ENCODE data around the gene DDX27.
"Not testable (repeated sequence)": the region's sequence is repeated elsewhere in the genome, so short reads cannot be mapped to it uniquely, and the experiment has no call there.

The DDX27 gene, protein sequence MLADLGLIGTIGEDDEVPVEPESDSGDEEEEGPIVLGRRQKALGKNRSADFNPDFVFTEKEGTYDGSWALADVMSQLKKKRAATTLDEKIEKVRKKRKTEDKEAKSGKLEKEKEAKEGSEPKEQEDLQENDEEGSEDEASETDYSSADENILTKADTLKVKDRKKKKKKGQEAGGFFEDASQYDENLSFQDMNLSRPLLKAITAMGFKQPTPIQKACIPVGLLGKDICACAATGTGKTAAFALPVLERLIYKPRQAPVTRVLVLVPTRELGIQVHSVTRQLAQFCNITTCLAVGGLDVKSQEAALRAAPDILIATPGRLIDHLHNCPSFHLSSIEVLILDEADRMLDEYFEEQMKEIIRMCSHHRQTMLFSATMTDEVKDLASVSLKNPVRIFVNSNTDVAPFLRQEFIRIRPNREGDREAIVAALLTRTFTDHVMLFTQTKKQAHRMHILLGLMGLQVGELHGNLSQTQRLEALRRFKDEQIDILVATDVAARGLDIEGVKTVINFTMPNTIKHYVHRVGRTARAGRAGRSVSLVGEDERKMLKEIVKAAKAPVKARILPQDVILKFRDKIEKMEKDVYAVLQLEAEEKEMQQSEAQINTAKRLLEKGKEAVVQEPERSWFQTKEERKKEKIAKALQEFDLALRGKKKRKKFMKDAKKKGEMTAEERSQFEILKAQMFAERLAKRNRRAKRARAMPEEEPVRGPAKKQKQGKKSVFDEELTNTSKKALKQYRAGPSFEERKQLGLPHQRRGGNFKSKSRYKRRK

DNA sequence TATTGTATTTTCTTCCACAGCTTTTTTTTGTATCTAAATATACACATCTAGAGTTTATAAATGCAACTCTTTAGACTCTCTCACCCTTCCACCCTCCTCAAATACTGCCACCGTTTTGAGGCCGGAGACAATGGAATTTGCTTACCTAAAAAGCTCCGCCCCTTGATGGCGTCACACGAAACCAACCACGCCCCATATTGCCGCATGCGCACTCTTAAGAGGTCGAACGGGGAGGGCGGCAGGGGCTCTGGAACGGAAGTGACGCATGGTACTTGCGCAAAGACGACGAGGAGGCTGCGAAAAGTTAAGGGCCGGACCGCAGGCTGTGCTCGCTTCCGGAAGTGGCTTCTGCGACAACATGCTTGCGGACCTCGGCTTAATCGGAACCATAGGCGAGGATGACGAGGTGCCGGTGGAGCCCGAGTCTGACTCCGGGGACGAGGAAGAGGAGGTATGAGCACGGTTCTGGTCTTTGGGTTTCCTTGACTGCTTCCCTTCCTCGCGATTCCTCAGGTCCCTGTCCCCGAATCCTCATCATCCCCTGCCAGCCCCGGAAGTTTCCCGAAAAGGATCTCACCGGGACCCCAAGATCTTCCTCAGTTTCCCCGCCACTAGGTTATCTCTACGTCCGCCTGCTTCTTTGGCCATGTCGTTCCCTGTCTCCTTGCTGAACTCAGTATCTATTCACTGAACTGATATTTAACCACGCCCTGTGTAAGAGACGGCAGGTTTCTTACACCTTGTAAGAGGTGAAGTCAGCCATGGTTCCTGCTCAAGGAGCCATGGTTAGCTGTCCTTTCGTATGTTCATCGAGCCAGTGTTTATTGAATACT is at the start of gene DDX27:
DDX27 (plus strand) TSS at position 326 of the 833 bp plus-strand sequence; CDS start at position 359, 33 bp downstream.
- Histone ChIP-seq H3K27me3 (ENCODE audit: control insufficient read depth, insufficient read depth, low read length) (no peaks in the 10 kb centered on the region), H3K4me1 (ENCODE audit: control insufficient read depth, insufficient read depth, low read length) (peaks cover 3% of the 10 kb centered on the region), H3K4me3 (ENCODE audit: low read depth, low read length) (peak within 1 kb of the TSS; percentile 97), H3K9ac (ENCODE audit: low read depth, low read length) (peak within 1 kb of the TSS; percentile 87), H3K9me3 (ENCODE audit: control insufficient read depth, insufficient read depth, low read length) (no peaks in the 10 kb centered on the region), H3K36me3 (ENCODE audit: control insufficient read depth, insufficient read depth, low read length) (peaks cover 20% of the 10 kb centered on the region)

DNA sequence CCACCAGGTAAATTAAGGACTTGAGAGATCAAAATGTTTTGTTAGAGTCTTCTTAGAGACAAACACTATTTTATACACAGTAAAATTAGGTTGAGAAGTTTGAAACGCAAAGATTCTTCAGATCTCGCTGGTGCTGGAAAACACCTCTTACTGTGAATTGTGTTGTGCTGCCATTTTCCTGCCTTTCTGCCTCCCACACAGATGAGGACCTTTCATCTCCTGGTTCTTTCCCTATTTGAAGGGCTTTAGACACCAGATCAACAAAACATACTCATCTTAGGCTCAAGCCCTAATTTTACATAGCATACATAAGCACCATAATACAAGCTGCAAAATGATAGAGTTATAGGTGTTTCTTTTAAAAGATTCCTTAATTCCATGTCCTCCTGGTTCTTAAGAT is 49.7 kb upstream of the DDX27 start:
- no peaks in the 10 kb centered on the region for H3K27me3 ChIP-seq (ENCODE audit: control insufficient read depth, insufficient read depth, low read length)
- no peak overlapping the region for H3K9ac ChIP-seq (ENCODE audit: low read depth, low read length)
- no peak overlapping the region for H3K4me3 ChIP-seq (ENCODE audit: low read depth, low read length)
- H3K36me3 ChIP-seq (ENCODE audit: control insufficient read depth, insufficient read depth, low read length) = no peaks in the 10 kb centered on the region
- peaks cover 3% of the 10 kb centered on the region for H3K4me1 ChIP-seq (ENCODE audit: control insufficient read depth, insufficient read depth, low read length)
- H3K9me3 ChIP-seq (ENCODE audit: control insufficient read depth, insufficient read depth, low read length) = no peaks in the 10 kb centered on the region

DNA sequence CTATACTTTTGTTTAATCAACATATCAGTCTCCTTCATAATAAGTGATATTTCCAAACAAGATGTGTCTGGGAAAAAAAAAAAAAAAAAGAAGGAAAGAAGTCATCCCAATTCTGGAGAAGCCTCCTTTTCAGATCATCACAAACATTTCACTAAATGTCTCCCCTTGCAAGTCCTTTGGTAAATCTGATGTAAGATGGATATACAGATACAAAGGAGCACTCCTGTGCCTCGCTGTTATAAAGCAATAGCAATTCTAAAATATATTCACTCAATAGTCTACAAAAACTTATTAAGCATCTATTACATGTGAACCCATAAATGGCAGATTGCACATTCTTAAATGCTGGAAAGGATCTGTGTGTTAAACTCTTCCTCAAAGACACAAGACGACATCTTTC is 48.5 kb upstream of the DDX27 start:
- no peaks in the 10 kb centered on the region for H3K27me3 ChIP-seq (ENCODE audit: control insufficient read depth, insufficient read depth, low read length)
- H3K4me3 ChIP-seq (ENCODE audit: low read depth, low read length) = no peak overlapping the region
- no peaks in the 10 kb centered on the region for H3K9me3 ChIP-seq (ENCODE audit: control insufficient read depth, insufficient read depth, low read length)
- H3K9ac ChIP-seq (ENCODE audit: low read depth, low read length) = no peak overlapping the region
- peaks cover 3% of the 10 kb centered on the region for H3K4me1 ChIP-seq (ENCODE audit: control insufficient read depth, insufficient read depth, low read length)
- H3K36me3 ChIP-seq (ENCODE audit: control insufficient read depth, insufficient read depth, low read length) = no peaks in the 10 kb centered on the region

DNA sequence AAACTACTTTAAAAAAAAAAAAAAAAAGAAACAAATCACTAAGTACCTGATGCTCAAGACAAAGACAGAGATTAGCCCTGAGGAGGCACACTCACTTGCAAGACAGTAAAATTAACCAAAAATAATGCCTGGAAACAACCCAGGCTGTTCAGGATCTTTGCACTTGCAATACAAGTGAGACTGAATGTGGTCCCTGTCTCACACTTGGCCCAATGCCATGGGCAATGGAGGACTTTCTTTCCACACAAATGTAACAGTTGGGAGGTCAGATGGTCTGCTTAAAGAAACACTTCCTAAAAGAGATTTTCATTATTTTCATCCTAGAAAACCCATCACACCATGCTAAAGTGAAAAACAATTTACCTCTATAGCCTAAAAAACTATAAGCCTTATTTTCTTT is 47.3 kb upstream of the DDX27 start:
- Histone ChIP-seq H3K36me3 (ENCODE audit: control insufficient read depth, insufficient read depth, low read length) (no peaks in the 10 kb centered on the region), H3K4me3 (ENCODE audit: low read depth, low read length) (no peak overlapping the region), H3K9me3 (ENCODE audit: control insufficient read depth, insufficient read depth, low read length) (no peaks in the 10 kb centered on the region), H3K27me3 (ENCODE audit: control insufficient read depth, insufficient read depth, low read length) (no peaks in the 10 kb centered on the region), H3K9ac (ENCODE audit: low read depth, low read length) (no peak overlapping the region), H3K4me1 (ENCODE audit: control insufficient read depth, insufficient read depth, low read length) (peaks cover 3% of the 10 kb centered on the region)

DNA sequence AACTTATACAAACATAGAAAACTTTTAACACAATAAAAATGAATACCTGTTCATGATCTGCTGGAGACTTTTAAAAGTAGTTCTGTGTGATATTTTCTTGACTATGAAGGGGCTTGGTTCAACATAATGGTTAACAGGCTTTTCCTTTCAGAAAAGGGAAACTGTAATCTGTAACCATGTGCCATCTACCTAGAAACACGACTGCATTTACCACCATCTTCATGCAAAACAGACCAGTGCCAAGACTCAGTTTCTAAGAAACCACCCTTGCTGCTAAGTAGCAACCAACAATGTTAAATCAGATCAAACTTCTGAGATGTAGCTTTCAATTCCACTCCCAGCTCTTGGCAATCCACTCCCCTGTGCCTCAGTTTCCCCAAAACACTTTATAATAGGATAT is 46.8 kb upstream of the DDX27 start:
- H3K9ac ChIP-seq (ENCODE audit: low read depth, low read length) = no peak overlapping the region
- no peaks in the 10 kb centered on the region for H3K36me3 ChIP-seq (ENCODE audit: control insufficient read depth, insufficient read depth, low read length)

DNA sequence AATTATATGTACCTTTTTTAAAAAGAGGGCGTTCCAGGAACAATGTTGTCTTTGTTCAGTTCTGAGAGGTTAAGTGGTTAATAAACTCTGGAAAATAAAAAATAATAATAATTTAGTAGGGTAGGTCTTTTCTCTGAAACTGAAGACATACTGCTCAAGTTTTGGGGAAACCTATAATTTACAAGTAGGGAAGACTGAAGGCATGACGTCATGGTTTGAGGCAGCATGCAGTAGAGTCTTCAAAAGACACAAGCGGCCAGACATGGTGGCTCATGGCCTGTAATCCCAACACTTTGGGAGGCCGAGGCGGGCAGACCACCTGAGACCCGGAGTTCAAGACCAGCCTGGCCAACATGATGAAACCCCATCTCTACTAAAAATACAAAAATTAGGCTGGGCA is 45.0 kb upstream of the DDX27 start:
- Histone ChIP-seq H3K27me3 (ENCODE audit: control insufficient read depth, insufficient read depth, low read length) (no peaks in the 10 kb centered on the region), H3K9ac (ENCODE audit: low read depth, low read length) (no peak overlapping the region), H3K4me3 (ENCODE audit: low read depth, low read length) (no peak overlapping the region), H3K9me3 (ENCODE audit: control insufficient read depth, insufficient read depth, low read length) (no peaks in the 10 kb centered on the region), H3K36me3 (ENCODE audit: control insufficient read depth, insufficient read depth, low read length) (peaks cover 6% of the 10 kb centered on the region), H3K4me1 (ENCODE audit: control insufficient read depth, insufficient read depth, low read length) (no peaks in the 10 kb centered on the region)

More for the DNA sequence above, 46.8 kb upstream of the DDX27 start:
- H3K4me3 ChIP-seq (ENCODE audit: low read depth, low read length) = no peak overlapping the region
- H3K9me3 ChIP-seq (ENCODE audit: control insufficient read depth, insufficient read depth, low read length) = no peaks in the 10 kb centered on the region
- no peaks in the 10 kb centered on the region for H3K27me3 ChIP-seq (ENCODE audit: control insufficient read depth, insufficient read depth, low read length)
- peaks cover 3% of the 10 kb centered on the region for H3K4me1 ChIP-seq (ENCODE audit: control insufficient read depth, insufficient read depth, low read length)

DNA sequence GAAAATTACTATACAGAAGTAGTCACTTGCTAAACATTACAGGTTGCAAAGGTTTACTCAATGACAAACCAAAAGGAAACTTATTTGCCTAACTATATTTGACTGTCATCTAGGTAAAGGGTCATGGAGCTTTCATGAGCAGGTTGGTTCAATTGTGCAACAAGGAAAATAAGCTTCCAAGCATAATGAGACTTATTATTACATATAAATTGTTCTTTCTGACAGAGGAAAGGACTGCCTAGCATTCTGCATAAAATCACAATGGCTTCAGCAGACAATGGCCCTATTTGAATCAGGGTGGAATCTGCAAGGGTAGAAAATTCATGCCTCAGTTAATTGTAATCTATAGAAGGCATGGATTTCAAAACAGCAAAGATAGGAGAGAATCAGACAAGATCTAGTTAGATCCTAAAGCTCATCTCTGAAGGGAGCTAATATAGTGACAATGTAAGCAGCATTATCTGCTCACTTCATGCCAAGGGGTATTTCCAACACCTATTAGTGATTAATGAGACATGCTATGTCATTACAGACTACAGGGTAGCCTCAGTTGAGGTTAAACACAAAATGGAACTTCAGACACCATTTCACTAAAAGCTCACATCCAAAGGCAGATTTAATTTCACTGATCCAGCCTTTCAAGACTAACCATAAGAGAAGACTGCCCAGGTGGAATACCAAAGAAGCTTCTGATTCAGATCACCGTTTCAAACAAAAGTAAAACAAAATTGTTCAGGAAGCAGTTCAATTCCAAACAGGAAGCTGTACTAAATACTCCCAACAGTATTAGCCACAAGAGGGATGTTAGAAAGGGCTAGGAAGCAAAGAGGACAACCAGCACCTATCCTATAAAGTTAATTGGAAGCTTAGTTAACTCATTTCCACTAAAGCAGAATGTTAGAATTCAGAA is 39.6 kb upstream of the DDX27 start:
- H3K27me3 ChIP-seq (ENCODE audit: control insufficient read depth, insufficient read depth, low read length) = no peaks in the 10 kb centered on the region
- H3K4me3 ChIP-seq (ENCODE audit: low read depth, low read length) = no peak overlapping the region
- H3K9me3 ChIP-seq (ENCODE audit: control insufficient read depth, insufficient read depth, low read length) = no peaks in the 10 kb centered on the region
- no peak overlapping the region for H3K9ac ChIP-seq (ENCODE audit: low read depth, low read length)
- peaks cover 6% of the 10 kb centered on the region for H3K36me3 ChIP-seq (ENCODE audit: control insufficient read depth, insufficient read depth, low read length)
- peaks cover 4% of the 10 kb centered on the region for H3K4me1 ChIP-seq (ENCODE audit: control insufficient read depth, insufficient read depth, low read length)

DNA sequence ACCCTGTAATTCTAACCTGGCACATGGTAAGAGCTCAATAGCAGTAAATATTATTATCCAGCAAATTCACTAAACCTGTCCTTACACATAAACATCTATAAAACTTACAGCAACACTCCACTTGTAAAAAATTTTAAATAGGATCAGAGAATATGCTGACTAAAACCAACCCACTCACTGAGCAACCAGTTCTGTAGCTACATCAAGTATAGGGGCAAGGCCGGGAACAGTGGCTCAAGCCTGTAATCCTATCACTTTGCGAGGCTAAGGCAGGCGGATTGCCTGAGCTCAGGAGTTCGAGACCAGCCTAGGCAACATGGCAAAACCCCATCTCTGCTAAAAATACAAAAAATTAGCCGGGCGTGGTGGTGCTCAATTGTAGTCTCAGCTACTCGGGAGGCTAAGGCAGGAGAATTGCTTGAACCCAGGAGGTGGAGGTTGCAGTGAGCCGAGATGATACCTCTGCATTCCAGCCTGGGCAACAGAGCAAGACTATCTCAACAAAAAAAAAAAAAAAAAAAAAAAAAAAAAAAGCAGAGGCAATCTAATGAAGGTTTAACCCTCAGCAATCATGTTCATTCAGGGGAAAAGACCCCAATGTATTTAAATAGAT is 37.8 kb upstream of the DDX27 start:
- no peaks in the 10 kb centered on the region for H3K27me3 ChIP-seq (ENCODE audit: control insufficient read depth, insufficient read depth, low read length)
- H3K4me1 ChIP-seq (ENCODE audit: control insufficient read depth, insufficient read depth, low read length) = peaks cover 4% of the 10 kb centered on the region
- H3K4me3 ChIP-seq (ENCODE audit: low read depth, low read length) = no peak overlapping the region
- peaks cover 6% of the 10 kb centered on the region for H3K36me3 ChIP-seq (ENCODE audit: control insufficient read depth, insufficient read depth, low read length)
- no peaks in the 10 kb centered on the region for H3K9me3 ChIP-seq (ENCODE audit: control insufficient read depth, insufficient read depth, low read length)
- no peak overlapping the region for H3K9ac ChIP-seq (ENCODE audit: low read depth, low read length)

DNA sequence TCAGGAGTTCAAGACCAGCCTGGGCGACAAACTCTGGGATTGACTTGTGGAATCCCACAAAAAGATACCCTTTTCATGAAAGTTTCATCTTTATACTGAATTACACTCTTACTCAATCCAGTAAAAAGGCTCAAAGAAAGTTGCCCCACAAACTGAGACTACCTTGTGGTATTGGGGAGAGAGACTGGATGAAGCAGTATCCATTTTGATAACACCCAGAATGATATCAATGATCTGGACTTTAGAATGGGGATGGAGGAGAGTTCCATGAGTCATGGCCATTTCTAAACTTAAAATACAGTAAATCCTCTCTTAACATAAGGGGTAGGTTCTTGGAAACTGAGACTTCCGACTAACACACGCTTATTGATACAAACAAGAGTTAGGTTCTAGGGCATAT is 35.8 kb upstream of the DDX27 start:
- H3K4me3 ChIP-seq (ENCODE audit: low read depth, low read length) = no peak overlapping the region
- no peaks in the 10 kb centered on the region for H3K36me3 ChIP-seq (ENCODE audit: control insufficient read depth, insufficient read depth, low read length)
- H3K27me3 ChIP-seq (ENCODE audit: control insufficient read depth, insufficient read depth, low read length) = no peaks in the 10 kb centered on the region
- no peaks in the 10 kb centered on the region for H3K9me3 ChIP-seq (ENCODE audit: control insufficient read depth, insufficient read depth, low read length)
- peaks cover 4% of the 10 kb centered on the region for H3K4me1 ChIP-seq (ENCODE audit: control insufficient read depth, insufficient read depth, low read length)
- no peak overlapping the region for H3K9ac ChIP-seq (ENCODE audit: low read depth, low read length)

DNA sequence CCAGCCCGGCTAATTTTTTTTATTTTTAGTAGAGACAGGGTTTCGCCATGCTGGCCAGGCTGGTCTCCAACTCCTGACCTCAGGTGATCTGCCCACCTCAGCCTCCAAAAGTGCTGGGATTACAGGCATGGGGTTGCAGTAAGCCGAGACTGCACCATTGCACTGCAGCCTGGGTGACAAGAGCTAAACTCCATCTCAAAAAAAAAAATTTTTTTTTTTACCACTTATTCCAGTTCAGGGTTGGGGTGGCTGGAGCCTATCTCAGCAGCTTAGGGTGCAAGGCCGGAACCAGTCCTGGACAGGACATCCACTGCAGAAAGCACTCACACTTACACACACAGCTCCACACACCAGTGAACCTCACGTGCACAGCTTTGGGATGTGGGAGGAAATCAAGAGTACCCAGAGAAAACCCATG is 35.1 kb upstream of the DDX27 start:
- not testable (repeated sequence) for H3K4me1 ChIP-seq (ENCODE audit: control insufficient read depth, insufficient read depth, low read length); H3K9me3 ChIP-seq (ENCODE audit: control insufficient read depth, insufficient read depth, low read length); H3K4me3 ChIP-seq (ENCODE audit: low read depth, low read length); H3K27me3 ChIP-seq (ENCODE audit: control insufficient read depth, insufficient read depth, low read length); H3K9ac ChIP-seq (ENCODE audit: low read depth, low read length); H3K36me3 ChIP-seq (ENCODE audit: control insufficient read depth, insufficient read depth, low read length)
